Measurements from ENCODE around the gene TOMM7. TPM values are rescaled to one million over a fixed set of nuclear protein-coding genes. Genes with fewer than 3 reads are reported as not detected.

The TOMM7 gene
- total and polyA plus RNA-seq, 9 of the 15 experiments (the other 6 are each of a cell fraction or from before 2014, with no cell fraction given), result 283 to 1,717 (median 638) TPM

DNA sequence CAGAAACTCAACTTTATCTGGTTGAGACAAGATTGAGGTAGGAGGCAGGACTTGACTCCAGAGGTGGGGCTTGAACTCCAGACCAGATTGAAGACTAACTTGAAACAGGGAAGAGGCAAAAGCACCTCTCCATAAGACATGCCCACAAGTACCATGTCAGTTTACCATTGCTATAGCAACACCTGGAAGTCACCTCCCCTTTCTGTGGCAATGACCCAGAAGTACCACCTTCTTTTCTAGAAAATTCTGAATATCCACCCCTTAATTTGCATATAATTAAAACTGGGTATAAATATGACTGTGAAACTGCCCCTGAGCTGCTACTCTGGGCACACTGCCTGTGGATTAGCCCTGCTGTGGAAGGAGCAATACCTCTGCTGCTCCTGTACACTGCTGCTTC lies 4.9 kb upstream of the TOMM7 start (continued):
- TF ChIP-seq GATA2 (CRISPR knock-in tag; IDR thresholded peaks at IDR 0.05) (no peak), RFX1 (IDR thresholded peaks at IDR 0.05) (peak; percentile 85), NCOA4 (IDR thresholded peaks at IDR 0.05; ENCODE audit: partially characterized antibody) (no peak), TBP (optimal IDR thresholded peaks at IDR 0.05; ENCODE audit: low read depth, low read length) (peak; percentile 23), ZNF696 (CRISPR knock-in tag; conservative IDR thresholded peaks at IDR 0.05) (no peak)

DNA sequence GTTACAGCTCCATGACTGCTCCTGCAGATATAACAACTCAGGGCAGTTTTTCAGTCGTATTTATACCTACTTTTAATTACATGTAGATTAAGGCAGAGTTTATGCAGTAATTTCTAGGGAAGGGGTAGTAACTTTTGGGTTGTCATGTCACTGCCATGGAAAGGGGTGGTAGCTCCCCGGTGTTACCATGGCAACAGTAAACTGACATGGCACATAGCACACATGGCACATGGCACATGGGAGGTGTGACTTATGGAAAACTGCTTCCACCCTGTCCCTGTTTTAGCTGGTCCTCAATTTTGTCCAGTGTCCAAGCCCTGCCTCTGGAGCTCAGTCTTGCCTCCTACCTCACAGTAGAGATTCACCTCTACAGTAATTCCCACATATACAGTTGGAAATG lies 3.9 kb upstream of the TOMM7 start:
- no peak for ATAC-seq
- H3K4me2 ChIP-seq (ENCODE audit: insufficient read depth, low read length), result no peak overlapping the region
- in situ Hi-C loops (cut with MboI), result no loop called here
- POLR2A ChIA-PET, result interaction anchor here (0.5 to 2.0 kb wide), 5 partner anchors 19 to 76 kb away, joined by 3 to 7 read pairs (median 3); no protein-coding TSS in a partner anchor
- H4K20me1 ChIP-seq (replicated peaks; ENCODE audit: control insufficient read depth, insufficient read depth, low read length), result no peaks in the 10 kb centered on the region
- no peak overlapping the region for H3K27ac ChIP-seq (ENCODE audit: extremely low read depth, low read depth, low read length)
- H3K9me3 ChIP-seq (replicated peaks; ENCODE audit: control insufficient read depth, insufficient read depth, low read depth, low read length), result no peaks in the 10 kb centered on the region
- no peaks in the 10 kb centered on the region for H3K36me3 ChIP-seq (ENCODE audit: control insufficient read depth, insufficient read depth, low read length)
- no peak for FAIRE-seq
- intact Hi-C loops (cut with micrococcal nuclease), result loop anchor here (10.0 kb wide), 1 partner anchor 228 kb away; no protein-coding TSS in a partner anchor
- H3K79me2 ChIP-seq (ENCODE audit: control insufficient read depth, insufficient read depth, low read length), result peaks cover 18% of the 10 kb centered on the region
- peaks cover 5 to 12% of the 10 kb centered on the region in 2 experiments; a peak in 4 of 5 replicates for H3K4me1 ChIP-seq (replicated peaks in 1 of 2; ENCODE audit: control insufficient read depth in 2 of 2, insufficient read depth in 2 of 2, low read length in 2 of 2)
- H2AFZ ChIP-seq (ENCODE audit: low read depth, low read length), result peak overlapping the region; percentile 43; the same call in 1 of the 2 replicates
- H3K4me3 ChIP-seq, result no peak overlapping the region
- TF ChIP-seq BMI1 (IDR thresholded peaks at IDR 0.05; ENCODE audit: low read length), result peak; percentile 49; the same call in 1 of the 2 replicates
- 0 out of 4 replicates have a peak, but pooled peaks of 1 of the 2 experiments have one; percentile 44 for TF ChIP-seq CSDE1 (IDR thresholded peaks at IDR 0.05)
- 0 out of 2 replicates have a peak, but pooled peaks have one; percentile 29 for TF ChIP-seq MAX (CRISPR knock-in tag; IDR thresholded peaks at IDR 0.05)
- TF ChIP-seq GTF2E2 (tag; IDR thresholded peaks at IDR 0.05), result no peak
- TF ChIP-seq NCOA2 (IDR thresholded peaks at IDR 0.05; ENCODE audit: partially characterized antibody in 2 of 2), result no peak
- TF ChIP-seq RFX1 (IDR thresholded peaks at IDR 0.05), result peak; percentile 94
- TF ChIP-seq NBN (IDR thresholded peaks at IDR 0.05; ENCODE audit: low read depth), result no peak
- H3K27me3 ChIP-seq (ENCODE audit: control insufficient read depth in 2 of 2, insufficient read depth in 2 of 2, low read length in 2 of 2), result no peaks in the 10 kb centered on the region
- CTCF ChIA-PET (ENCODE audit: low intra/inter-chr PET ratio), result no interaction called here
- no peak overlapping the region for H3K9ac ChIP-seq (ENCODE audit: insufficient read depth in 1 of 2, low read depth in 2 of 2, low read length in 2 of 2)
- BruUV-seq (replicated peaks), result no TSS peak
- DNase-seq (ENCODE audit: extremely low read depth in 1 of 4, low spot score in 3 of 4), result no peak
- no peaks in the 10 kb centered on the region for H3K9me1 ChIP-seq (ENCODE audit: control insufficient read depth, insufficient read depth, low read length)
- 31% methylated on average over 2 of the region's 2 CpGs for WGBS (ENCODE audit: insufficient coverage, low coverage, missing lambda C conversion rate)

Data from K562 (cell line).